NCI-H446 (cell line): Measurements from ENCODE around the gene SMYD3.
A peak's percentile ranks its signal among the peaks of the same experiment; 100 is the strongest.
"Not testable (repeated sequence)": the region's sequence is repeated elsewhere in the genome, so short reads cannot be mapped to it uniquely, and the experiment has no call there.

Source experiments
- DNase-seq, 2 experiments: peaks; one replicate each; lab custom pipeline; 2025; lab: John Stamatoyannopoulos, UW

The SMYD3 gene

DNA sequence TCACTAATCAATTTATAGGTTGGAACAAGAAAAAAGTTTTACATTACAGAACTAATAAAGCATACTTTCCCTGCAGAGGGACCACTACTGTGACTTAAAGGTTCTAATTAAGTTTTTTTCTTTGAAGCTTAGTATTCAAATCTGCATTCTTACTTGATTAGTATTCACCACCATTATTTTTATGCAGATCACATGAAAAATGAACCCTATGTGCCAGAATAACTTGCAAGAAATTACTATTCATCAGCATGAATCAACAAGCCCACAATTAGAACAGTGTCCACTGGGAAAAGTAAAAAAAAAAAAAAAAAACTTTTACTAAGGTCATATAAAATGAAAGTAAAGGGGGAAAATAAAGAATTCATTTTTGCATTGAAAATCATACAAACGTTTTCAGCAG is 90.8 kb downstream of the SMYD3 start:
- no peak for DNase-seq

DNA sequence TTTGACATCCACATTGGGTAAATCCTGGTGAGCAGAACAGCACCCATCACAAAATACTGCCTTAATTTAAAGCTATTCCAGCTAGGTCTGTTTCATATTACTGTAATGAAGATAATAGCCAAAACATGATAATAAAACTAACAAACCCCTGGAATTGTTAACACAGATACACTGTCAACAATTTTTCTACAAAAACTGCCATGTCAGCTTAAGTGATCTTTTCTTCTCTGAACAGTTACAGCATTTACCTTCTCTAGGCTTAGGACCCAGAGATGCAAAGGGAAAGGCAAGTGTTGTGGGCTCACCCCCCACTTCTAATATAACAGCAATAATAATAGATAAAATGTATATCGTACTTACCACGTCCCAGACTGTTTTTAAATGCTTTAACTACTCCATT is 92.1 kb downstream of the SMYD3 start:
- DNase-seq: no peak

DNA sequence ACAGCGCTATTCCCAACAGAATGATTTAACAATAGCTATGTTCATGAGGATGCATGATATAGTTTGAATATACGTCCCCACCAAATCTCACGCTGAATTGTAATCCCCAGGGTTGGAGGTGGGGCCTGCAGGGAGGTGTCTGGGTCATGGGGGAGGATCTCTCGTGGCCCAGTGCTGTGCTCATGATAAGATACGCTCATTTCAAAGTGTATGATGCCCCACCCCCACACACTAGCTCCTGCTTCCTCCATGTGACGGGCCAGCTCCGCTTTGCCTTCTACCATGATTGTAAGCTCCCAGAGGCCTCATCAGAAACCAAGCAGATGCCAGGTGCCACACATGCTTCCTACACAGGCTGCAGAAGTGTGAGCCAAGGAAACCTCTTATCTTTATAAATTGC is 93.6 kb downstream of the SMYD3 start:
- no peak for DNase-seq

DNA sequence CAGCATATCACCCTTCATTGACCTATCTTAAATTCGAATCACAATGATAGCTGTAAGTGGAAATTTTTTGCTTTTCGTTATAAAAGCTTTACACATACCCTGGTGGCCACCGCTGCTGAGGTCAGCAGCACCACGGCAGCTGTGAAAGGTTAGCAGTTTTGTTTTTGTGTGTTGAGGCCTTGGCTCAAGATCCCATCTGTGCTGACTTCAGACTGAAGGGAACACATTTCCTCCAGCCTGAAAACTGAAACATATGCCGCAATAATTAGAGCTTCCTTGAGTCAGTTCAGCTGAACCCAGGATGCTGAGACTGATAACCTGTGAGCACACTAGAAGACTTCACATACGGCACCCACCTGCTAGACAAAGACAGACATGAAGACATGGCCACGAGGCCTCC is 103.0 kb downstream of the SMYD3 start:
- peak in 1 of 2 experiments; percentile 30 for DNase-seq

DNA sequence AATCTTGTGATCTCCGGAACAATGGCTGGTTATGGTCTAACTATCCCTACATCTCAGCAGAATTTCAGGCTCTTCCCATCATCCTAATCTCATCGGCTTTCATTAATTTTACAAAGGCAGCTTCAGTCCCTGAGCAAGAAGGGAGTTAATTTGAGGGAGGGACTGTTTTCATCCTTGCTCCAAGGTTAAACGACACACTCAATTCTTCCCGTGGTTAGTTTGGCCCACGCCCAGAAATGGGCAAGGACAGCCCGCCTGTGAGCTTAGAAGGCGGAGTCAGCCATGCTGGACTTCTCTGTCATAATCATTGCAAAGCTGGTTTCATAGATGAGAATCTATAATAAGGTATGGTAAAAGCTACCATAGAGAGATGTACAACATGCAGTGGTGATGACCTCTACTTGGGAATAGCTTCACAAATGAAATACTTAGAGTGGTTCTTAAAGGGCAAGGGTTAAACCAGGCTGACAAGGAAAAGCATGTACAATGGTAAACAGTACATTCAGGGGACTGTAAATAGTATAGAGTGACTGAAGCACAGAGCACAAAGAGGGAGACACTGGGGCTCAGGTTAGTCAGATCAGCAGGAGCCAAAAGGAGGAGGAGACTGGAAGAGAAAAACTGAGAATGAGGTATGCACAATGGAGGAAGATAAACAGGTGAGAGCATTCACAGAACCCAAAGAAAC is 108.8 kb downstream of the SMYD3 start:
- no peak for DNase-seq

DNA sequence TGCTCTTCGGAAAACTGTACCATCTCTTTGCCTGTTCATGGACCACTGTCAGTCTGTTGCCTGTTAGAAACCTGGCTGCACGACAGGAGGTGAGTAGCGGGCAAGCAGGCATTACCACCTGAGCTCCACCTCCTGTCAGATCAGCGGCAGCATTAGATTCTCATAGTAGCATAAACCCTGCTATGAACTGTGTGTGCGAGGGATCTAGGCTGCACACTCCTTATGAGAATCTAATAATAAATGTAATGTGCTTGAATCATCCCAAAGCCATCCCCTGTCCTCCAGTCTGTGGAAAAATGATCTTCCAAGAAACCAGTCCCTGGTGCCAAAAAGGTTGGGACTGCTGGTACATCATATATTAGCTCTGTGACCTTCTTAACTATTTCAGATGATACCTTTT is 110.0 kb downstream of the SMYD3 start:
- no peak for DNase-seq

DNA sequence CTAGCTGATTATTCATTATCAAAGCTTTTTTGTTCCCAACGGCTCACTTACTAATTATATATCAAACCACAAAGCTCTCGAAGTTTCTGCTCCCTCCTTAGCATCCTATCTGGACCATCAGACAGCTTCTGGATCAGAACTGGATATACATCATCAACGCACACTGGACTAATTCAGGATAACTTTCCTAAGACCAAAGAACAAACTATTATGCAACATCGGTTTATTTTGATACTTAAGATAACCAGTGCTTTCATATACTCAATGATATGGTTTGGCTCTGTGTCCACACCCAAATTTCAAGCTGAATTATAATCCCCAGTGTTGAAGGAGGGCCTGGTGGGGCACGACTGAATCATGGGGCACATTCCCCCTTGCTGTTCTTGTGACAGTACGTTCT is 110.8 kb downstream of the SMYD3 start:
- DNase-seq: no peak

DNA sequence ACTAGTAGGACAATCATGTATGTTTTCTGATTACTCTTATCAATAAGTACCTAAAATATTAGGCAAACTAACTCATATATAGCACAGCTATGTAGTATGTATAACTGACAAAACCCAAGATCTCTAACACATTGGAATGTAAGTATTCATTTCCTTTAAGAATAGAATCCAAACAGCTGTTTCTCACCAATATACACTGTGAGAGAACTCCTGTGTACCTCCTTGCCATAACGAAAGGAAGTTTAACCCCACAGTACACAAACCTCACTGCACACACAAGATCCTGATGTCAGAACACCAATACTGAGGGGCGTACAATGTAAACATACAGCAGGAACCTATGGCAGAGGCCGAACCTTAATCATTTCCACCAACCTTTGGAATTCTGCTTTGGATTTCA is 113.0 kb downstream of the SMYD3 start:
- no peak for DNase-seq

DNA sequence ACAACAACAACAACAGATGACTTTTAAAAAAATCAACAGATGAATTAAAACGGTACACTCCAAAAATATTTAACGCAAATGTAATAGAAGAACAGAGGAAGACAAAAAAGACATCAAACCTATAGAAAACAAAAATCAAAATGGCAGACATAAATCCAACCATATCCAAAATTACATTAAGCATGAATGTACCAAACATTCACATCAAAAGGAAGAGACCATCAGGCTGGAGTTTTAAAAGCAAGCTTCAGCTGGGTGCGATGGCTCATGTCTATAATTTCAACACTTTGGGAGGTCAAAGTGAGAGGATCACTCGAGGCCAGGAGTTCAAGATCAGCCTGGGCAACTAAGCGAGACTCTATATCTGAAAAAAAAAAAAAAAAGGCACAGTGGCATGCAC is 116.2 kb downstream of the SMYD3 start:
- no peak for DNase-seq

DNA sequence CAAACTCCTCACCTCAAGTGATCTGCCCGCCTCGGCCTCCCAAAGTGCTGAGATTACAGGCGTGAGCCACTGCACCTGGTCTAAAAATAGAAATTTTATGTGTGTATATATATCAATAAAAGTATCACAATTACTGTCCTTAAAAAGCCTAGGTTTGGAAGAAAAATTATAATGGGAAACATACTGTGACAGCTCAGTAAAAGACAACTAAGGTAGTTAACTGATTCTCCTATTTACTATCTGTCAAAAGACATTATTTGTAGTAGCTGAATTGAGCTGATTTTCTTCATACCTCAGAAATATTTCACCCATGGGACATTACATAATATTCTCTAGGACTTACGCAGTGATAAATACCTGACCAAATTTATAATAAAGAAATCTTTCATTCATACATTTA is 122.5 kb downstream of the SMYD3 start:
- no peak for DNase-seq

DNA sequence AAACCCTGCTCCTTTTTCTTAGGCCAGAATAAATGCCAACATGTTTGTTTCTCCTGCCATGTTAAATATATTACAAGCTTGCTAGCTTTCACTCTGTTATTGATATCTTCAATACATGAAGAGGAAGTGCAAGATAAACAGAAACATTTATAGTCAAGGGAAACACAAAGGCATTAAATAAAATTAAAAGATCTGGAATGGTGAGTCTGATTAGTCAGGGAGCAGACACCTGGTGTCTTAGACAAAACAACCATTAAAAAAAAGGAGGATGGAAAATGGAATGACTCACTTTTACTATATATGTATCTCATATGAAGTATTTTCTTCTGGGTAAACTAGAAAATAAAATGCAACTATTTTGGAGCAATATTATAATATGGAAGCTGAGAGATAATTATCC is 123.3 kb downstream of the SMYD3 start:
- DNase-seq: no peak

DNA sequence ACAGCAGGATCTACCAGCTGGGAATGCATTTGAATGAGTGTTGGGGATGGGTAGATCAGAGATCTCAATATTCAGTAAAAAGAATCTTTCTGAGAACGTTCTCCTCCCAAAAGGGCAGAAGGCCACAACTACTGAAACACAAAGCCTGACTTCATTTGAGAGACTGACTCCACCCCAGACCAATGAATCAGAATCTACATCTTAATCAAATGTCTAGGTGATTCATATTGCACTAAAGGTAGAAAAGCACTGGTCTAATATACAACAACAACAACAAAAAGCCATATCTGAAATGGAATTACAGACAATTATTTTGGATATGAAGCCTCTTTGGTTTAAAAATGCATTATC is 123.9 kb downstream of the SMYD3 start:
- DNase-seq: no peak

DNA sequence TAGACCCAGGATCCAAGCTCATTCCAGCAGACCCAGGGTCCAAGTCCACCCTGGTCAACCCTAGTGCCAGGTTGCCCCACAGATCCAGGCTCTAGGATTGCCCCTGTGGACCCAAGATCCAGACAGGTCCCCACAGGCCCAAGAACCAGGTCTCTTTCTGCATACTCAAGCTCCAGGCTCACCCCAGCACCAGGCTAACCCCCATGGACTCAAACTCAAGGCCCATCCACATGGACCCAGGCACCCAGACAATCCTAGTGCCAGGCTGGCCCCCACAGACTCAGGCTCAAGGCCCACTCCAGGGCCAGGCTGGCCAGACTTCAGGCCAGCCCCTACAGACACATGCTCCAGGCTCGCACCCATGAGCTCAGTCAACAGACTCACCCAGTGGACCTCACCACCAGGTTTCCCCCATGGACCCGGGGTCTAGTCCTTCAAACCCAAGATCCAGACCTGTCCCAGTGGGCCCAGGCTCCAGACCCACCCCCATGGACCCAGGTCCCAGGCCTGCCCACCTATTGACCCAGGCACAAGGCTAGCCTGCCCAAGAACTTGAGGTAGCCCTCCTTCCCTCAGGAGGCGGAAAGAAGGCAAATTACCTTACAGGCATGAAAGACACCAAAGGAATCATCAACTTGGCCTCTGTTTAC is 124.4 kb downstream of the SMYD3 start:
- no peak for DNase-seq

DNA sequence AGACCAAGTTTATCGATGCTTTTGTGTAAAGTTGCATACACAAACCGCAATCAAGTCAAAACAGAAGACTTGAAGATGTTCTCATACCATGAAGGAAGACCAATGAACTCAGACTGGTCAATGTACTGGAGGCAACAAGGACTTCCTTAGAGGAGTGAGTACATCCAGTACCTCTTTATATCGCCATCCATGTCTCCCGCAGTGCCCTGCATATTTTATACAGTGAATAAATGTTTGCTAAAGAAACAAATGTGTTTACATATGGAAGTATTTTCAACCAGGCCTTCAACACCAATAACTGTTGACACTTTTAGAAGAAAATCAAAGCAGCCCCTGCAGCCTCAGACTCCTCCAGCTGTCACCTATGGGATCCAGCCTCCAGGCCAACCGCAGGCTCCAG is 125.6 kb downstream of the SMYD3 start:
- no peak for DNase-seq

DNA sequence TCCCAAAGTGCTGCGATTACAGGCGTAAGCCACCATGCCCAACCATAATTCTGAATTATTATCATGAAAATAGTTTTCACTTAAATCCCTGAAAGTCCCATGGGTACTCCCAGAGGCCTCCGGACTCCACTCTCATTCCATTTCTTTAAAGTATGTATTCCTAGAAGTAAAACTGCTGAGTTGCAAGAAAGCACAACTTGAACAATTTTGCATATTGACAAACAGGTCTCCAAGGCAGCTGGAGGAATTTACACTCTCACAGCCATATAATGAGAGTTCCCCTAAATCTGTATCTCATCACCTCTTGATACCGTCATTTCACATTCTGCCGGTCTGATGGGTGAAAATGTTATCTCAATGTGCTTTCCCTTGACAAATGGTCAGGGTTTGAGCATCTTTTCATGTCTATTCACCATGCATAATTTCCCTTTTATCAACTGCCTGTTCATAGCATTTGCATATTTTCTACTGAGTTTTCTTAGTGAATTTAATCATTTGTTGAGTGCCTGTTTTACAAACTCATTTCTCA is 129.4 kb downstream of the SMYD3 start:
- DNase-seq: no peak

DNA sequence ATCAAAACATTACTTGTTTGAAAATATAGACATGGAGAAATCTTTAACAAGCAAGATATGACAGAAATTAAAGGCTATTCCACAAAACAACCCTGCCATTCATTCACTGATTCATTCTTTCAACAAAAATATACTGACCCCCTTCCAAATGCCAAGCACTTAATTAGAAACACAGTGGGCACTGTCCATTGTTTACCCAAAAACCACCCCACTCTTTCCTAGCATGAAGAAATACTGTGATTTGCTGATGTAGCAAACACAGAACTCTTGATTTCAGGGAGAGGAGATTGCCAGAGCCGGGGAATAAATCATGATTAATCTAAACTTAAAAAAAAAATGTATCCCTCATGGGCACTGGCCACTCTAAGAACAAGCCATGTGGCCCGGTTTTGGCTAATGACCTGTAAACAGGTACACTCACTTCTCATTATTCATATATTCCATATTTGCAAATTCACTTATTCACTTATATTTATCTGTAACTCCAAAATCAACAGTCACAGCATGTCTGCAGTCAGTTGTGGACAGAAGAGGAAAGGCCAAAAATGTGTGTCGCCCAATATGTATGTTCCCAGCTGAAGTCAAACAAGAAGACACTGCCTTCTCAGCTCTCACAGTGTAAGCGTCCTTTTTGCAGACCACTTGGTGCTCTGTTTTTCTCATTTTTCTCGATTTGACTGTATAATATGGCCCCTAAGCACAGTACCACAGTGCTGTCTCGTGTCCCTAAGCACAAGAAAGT is 133.1 kb downstream of the SMYD3 start:
- no peak for DNase-seq

DNA sequence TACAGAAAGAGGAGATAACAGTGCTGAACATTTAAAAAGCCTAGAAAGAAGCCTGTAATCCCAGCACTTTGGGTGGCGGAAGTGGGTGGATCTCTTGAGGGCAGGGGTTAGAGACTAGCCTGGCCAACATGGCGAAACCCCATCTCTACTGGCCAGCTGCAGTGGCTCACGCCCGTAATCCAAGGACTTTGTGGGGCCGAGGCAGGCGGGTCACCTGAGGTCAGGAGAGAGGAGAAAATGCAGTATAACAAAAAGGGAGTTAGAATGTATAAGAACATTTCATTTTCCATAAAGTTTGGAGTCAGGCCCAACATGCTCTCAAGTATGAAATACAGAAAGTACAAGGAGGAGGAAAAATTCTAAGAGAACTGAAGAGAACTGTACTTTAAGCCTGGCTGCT is 134.5 kb downstream of the SMYD3 start:
- DNase-seq: no peak

DNA sequence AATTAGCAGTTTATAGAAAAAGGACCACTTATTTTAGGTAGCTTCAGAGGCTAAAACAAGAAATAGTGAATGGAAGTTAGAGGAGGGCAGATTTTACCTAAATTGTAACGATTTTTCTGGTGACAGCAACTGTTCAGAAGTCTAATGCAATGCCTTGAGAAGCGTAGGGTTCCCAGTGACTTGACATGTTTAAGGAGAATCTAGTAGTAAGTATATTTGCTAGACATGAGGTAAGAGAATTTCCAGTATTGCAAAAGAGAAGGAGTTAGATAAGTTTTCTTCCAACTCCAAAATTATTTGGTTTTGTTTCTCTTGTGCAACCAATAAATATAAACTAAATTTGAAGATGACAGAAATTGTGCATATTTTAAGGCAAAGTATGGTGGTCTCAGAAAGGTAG is 140.0 kb downstream of the SMYD3 start:
- DNase-seq: no peak

DNA sequence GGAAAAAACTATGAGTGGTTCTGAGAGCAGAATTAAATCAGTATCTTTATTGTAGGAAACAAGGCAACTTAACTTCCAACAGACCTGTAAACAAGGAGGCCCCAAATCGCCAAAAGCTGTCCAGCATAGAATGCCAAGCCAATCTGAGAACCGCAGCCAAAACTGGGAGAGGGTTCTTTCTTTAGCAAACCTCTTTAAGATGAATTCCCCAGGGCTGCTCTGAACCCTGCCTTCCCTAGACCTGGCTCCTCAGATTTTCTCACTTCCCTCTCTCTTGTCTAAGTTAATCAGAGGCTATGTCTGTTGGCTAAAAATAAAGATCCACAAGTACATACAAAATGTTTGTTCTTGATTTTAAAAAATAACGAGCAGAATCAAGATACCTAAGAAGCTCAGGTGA is 141.4 kb downstream of the SMYD3 start:
- DNase-seq: peak in 1 of 2 experiments; percentile 31

DNA sequence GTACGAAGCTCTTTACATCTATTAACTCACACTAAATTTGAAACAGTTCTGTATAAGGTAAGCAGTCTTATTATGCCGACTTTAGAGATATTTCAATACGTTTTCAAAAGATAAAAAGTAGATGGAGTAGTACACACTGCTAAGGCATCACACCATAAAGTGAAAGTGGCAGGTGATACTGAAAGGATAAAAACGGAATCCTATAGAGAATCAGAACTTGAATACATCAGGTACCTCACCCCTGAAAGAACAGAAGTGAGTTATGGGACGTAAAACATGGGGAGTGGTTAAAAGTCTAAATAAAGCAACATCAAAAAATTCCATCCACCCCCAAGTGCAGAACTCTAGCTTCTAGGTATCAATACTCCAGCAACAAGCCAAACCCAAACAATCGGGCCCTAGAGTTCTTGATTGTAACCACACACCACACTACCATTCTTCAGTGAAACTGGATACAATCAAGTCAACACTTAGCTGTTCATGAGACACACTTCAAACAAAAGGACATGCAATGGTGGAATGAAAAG is 142.6 kb downstream of the SMYD3 start:
- DNase-seq: no peak

DNA sequence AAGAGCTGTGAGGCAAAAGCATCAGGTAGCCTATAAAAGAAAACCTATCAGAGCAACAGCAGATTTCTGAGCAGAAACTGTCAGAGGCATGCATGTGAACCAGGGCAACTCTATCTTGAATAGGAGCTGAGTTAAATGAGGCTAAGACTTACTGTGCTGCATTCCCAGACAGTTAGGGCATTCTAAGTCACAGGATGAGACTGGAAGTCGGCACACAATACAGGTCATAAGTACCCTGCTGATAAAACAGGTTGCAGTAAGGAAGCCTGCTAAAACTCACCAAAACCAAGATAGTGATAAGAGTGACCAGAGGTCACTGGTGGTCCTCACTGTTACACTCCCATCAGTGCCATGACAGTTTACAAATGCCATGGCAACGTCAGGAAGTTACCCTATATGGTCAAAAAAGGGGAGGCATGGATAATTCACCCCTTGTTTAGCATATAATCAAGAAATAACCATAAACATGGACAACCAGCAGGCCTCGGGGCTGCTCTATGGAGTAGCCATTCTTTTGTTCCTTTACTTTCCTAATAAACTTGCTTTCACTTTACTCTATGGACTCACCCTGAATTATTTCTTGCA is 150.0 kb downstream of the SMYD3 start:
- DNase-seq: not testable (repeated sequence)

DNA sequence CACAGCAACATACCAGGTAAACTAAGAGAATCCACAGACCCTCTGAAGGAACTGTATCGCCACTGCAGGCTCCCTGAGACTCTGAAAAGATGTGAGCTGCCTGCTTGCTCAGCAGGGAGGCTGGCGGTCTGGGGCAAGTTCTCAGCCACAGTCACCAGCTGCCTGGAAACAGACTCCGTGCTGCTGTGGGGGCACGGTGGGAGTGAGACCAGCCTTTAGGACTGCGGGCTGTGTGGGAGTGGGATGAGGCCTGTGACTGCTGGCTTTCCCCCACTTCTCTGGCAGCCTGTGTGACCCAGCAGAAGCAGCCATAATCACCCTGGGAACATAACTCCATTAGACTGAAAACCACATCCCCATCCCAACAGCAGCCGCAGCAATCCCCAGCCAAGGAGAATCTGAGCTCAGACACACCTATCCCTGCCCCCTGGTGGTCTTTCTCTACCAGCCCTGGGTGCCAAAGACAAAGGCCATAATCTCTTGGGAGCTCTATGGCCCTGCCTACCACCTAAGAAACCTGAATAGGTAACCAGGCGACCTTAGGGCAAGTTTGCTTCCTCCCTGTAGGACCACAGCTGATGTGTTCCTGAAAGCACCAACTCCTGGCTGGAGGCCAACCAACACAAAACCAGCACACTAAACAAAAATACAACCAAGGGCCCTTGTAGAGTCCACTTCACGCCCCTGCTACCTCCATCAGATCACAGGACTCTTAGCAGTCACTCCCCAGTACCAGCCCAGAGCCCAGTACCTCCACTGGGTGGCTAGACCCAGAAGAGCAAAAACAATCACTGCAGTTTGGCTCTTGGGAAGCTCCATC is 151.5 kb downstream of the SMYD3 start:
- DNase-seq: no peak
